Activated CD4-positive, alpha-beta T cell treated with anti-CD3 and anti-CD28 coated beads for 36 hours (primary cell): Measurements from ENCODE around the gene WDR70. TPM values are rescaled to one million over a fixed set of nuclear protein-coding genes. Genes with fewer than 3 reads are reported as not detected.
"Not testable (repeated sequence)": the region's sequence is repeated elsewhere in the genome, so short reads cannot be mapped to it uniquely, and the experiment has no call there.

Experiments used
- ATAC-seq: fragments of 200-7000 bp; cut with Tn5 transposase; one replicate; pipeline ENCODE4 v1.10.0; 2021; ENCODE audit warnings: mild to moderate bottlenecking, moderate library complexity
- CTCF ChIA-PET: fragments of 350-600 bp; sonication (Branson Sonifier 250); formaldehyde crosslinking; loops from one replicate; lab custom pipeline; 2021; ENCODE audit warnings: antibody characterized with exemption; lab: Charles Lee
- POLR2A ChIA-PET: fragments of 350-600 bp; sonication (Branson Sonifier 250); formaldehyde crosslinking; loops from one replicate; lab custom pipeline; 2021; ENCODE audit warnings: antibody characterized with exemption, inconsistent platforms; lab: Charles Lee
- DNase-seq: peaks from one replicate; pipeline ENCODE4 v3.0.0-alpha.2; 2020
- H3K27ac Mint-ChIP-seq: one replicate; pipeline ENCODE4 v1.8.0; 2021; ENCODE audit warnings: mixed read lengths
- H3K27me3 Mint-ChIP-seq: one replicate; pipeline ENCODE4 v1.8.0; 2021; ENCODE audit warnings: mixed read lengths
- H3K36me3 Mint-ChIP-seq: one replicate; pipeline ENCODE4 v1.8.0; 2021; ENCODE audit warnings: low read depth, mixed read lengths
- H3K4me1 Mint-ChIP-seq: one replicate; pipeline ENCODE4 v1.8.0; 2021; ENCODE audit warnings: mixed read lengths
- H3K4me3 Mint-ChIP-seq: one replicate; pipeline ENCODE4 v1.8.0; 2021; ENCODE audit warnings: mild to moderate bottlenecking, moderate library complexity, mixed read lengths
- H3K9me3 Mint-ChIP-seq: one replicate; pipeline ENCODE4 v1.8.0; 2021; ENCODE audit warnings: low read depth, mixed read lengths
- intact Hi-C, 2 experiments: fragments of 100-400 bp; cut with DNase I in 1 of 2; cut with micrococcal nuclease in 1 of 2; formaldehyde crosslinking; loops; one replicate each; pipeline versions ENCODE4 v1.14.2 to v1.15.1; 2022 to 2024; cut with DNase I, micrococcal nuclease
- total RNA-seq, 2 experiments: library from RNA; stranded (reverse); gene quantifications; one replicate each; pipeline ENCODE4 v1.2.3, GENCODE V29; 2021

Gene WDR70
- total RNA-seq, 2 experiments from 2014 or later, result 33.6 to 38.3 TPM

GRCh38 chr5:37641933-37642332 lies 262.8 kb downstream of the WDR70 start:
- POLR2A ChIA-PET, result no interaction called here

GRCh38 chr5:37645707-37646106 lies 266.6 kb downstream of the WDR70 start:
- CTCF ChIA-PET, result interaction anchor here (1.0 kb wide), 1 partner anchor 18 kb away, joined by 3 read pairs; no protein-coding TSS in a partner anchor

More at GRCh38 chr5:37641933-37642332, 262.8 kb downstream of the WDR70 start:
- CTCF ChIA-PET, result no interaction called here
- intact Hi-C loops, result no loop called here
- peaks cover 33% of the 10 kb centered on the region for H3K36me3 Mint-ChIP-seq
- H3K4me1 Mint-ChIP-seq, result no peaks in the 10 kb centered on the region
- H3K27me3 Mint-ChIP-seq, result no peaks in the 10 kb centered on the region
- no peak for DNase-seq
- H3K27ac Mint-ChIP-seq, result no peak overlapping the region
- H3K9me3 Mint-ChIP-seq, result peaks cover 24% of the 10 kb centered on the region
- no peak for ATAC-seq
- no peak overlapping the region for H3K4me3 Mint-ChIP-seq

GRCh38 chr5:37654566-37654965 lies 275.4 kb downstream of the WDR70 start:
- CTCF ChIA-PET, H3K4me3 Mint-ChIP-seq, H3K27me3 Mint-ChIP-seq, DNase-seq, H3K4me1 Mint-ChIP-seq, H3K27ac Mint-ChIP-seq, POLR2A ChIA-PET, ATAC-seq, intact Hi-C loops: not testable (repeated sequence)
- Mint-ChIP-seq H3K36me3 (peaks cover 43% of the 10 kb centered on the region), H3K9me3 (peaks cover 31% of the 10 kb centered on the region)

More at GRCh38 chr5:37645707-37646106, 266.6 kb downstream of the WDR70 start:
- H3K4me3 Mint-ChIP-seq, result no peak overlapping the region
- intact Hi-C loops, result no loop called here
- H3K27ac Mint-ChIP-seq, result no peak overlapping the region
- no peaks in the 10 kb centered on the region for H3K4me1 Mint-ChIP-seq
- H3K27me3 Mint-ChIP-seq, result no peaks in the 10 kb centered on the region
- H3K36me3 Mint-ChIP-seq, result peaks cover 52% of the 10 kb centered on the region
- ATAC-seq, result no peak
- DNase-seq, result no peak
- POLR2A ChIA-PET, result no interaction called here
- peaks cover 35% of the 10 kb centered on the region for H3K9me3 Mint-ChIP-seq

- intact Hi-C loops, result no loop called here
Observed at GRCh38 chr5:37657046-37657445, 277.9 kb downstream of the WDR70 start.

GRCh38 chr5:37658440-37658839 lies 279.3 kb downstream of the WDR70 start:
- Mint-ChIP-seq H3K4me1 (peaks cover 3% of the 10 kb centered on the region), H3K27ac (no peak overlapping the region), H3K4me3 (no peak overlapping the region), H3K9me3 (peaks cover 9% of the 10 kb centered on the region), H3K27me3 (no peaks in the 10 kb centered on the region), H3K36me3 (peaks cover 18% of the 10 kb centered on the region)
- no peak for ATAC-seq
- DNase-seq, result no peak
- intact Hi-C loops, result no loop called here
- ChIA-PET POLR2A (no interaction called here), CTCF (no interaction called here)

More at GRCh38 chr5:37657046-37657445, 277.9 kb downstream of the WDR70 start:
- H3K4me3 Mint-ChIP-seq, result no peak overlapping the region
- CTCF ChIA-PET, result no interaction called here
- no peak for ATAC-seq
- peaks cover 25% of the 10 kb centered on the region for H3K36me3 Mint-ChIP-seq
- H3K9me3 Mint-ChIP-seq, result peaks cover 20% of the 10 kb centered on the region
- peaks cover 3% of the 10 kb centered on the region for H3K4me1 Mint-ChIP-seq
- POLR2A ChIA-PET, result no interaction called here
- H3K27ac Mint-ChIP-seq, result no peak overlapping the region
- H3K27me3 Mint-ChIP-seq, result no peaks in the 10 kb centered on the region
- DNase-seq, result no peak

GRCh38 chr5:37660319-37660718 lies 281.2 kb downstream of the WDR70 start:
- H3K36me3 Mint-ChIP-seq, result peaks cover 12% of the 10 kb centered on the region
- no peaks in the 10 kb centered on the region for H3K27me3 Mint-ChIP-seq
- no peak overlapping the region for H3K4me3 Mint-ChIP-seq
- CTCF ChIA-PET, result no interaction called here
- POLR2A ChIA-PET, result no interaction called here
- H3K9me3 Mint-ChIP-seq, result no peaks in the 10 kb centered on the region
- DNase-seq (no peak), ATAC-seq (no peak)
- H3K4me1 Mint-ChIP-seq, result peaks cover 6% of the 10 kb centered on the region
- H3K27ac Mint-ChIP-seq, result no peak overlapping the region
- intact Hi-C loops, result no loop called here

GRCh38 chr5:37661227-37661920 lies 282.3 kb downstream of the WDR70 start:
- DNase-seq, result no peak
- CTCF ChIA-PET, result no interaction called here
- intact Hi-C loops, result no loop called here
- H3K9me3 Mint-ChIP-seq, result no peaks in the 10 kb centered on the region
- H3K27ac Mint-ChIP-seq, result no peak overlapping the region
- H3K27me3 Mint-ChIP-seq, result no peaks in the 10 kb centered on the region
- H3K4me3 Mint-ChIP-seq, result no peak overlapping the region
- POLR2A ChIA-PET, result no interaction called here
- H3K4me1 Mint-ChIP-seq, result peaks cover 6% of the 10 kb centered on the region
- no peak for ATAC-seq
- H3K36me3 Mint-ChIP-seq, result peaks cover 7% of the 10 kb centered on the region

GRCh38 chr5:37661951-37662350 lies 282.8 kb downstream of the WDR70 start:
- ATAC-seq (no peak), DNase-seq (no peak)
- intact Hi-C loops, result no loop called here
- Mint-ChIP-seq H3K27me3 (no peaks in the 10 kb centered on the region), H3K9me3 (no peaks in the 10 kb centered on the region), H3K36me3 (peaks cover 7% of the 10 kb centered on the region), H3K4me3 (no peak overlapping the region), H3K27ac (no peak overlapping the region), H3K4me1 (peaks cover 6% of the 10 kb centered on the region)
- ChIA-PET POLR2A (no interaction called here), CTCF (no interaction called here)

- Mint-ChIP-seq H3K27me3 (no peaks in the 10 kb centered on the region), H3K4me1 (peaks cover 6% of the 10 kb centered on the region), H3K27ac (no peak overlapping the region), H3K4me3 (no peak overlapping the region), H3K36me3 (peaks cover 7% of the 10 kb centered on the region), H3K9me3 (no peaks in the 10 kb centered on the region)
- ChIA-PET CTCF (no interaction called here), POLR2A (no interaction called here)
- no peak for DNase-seq
- ATAC-seq, result no peak
- intact Hi-C loops, result no loop called here
Observed at GRCh38 chr5:37662362-37662761, 283.2 kb downstream of the WDR70 start.

- no peaks in the 10 kb centered on the region for H3K9me3 Mint-ChIP-seq
- DNase-seq (no peak), ATAC-seq (no peak)
- no peaks in the 10 kb centered on the region for H3K27me3 Mint-ChIP-seq
- intact Hi-C loops, result no loop called here
- ChIA-PET CTCF (no interaction called here), POLR2A (no interaction called here)
- H3K27ac Mint-ChIP-seq, result no peak overlapping the region
- no peak overlapping the region for H3K4me3 Mint-ChIP-seq
- H3K4me1 Mint-ChIP-seq, result peaks cover 6% of the 10 kb centered on the region
- H3K36me3 Mint-ChIP-seq, result peaks cover 5% of the 10 kb centered on the region
Observed at GRCh38 chr5:37662789-37663485, 283.8 kb downstream of the WDR70 start.

GRCh38 chr5:37663538-37663937 lies 284.4 kb downstream of the WDR70 start:
- H3K4me1 Mint-ChIP-seq, result peaks cover 3% of the 10 kb centered on the region
- H3K36me3 Mint-ChIP-seq, result peaks cover 5% of the 10 kb centered on the region
- no peak for ATAC-seq
- ChIA-PET POLR2A (no interaction called here), CTCF (no interaction called here)
- H3K9me3 Mint-ChIP-seq, result no peaks in the 10 kb centered on the region
- H3K4me3 Mint-ChIP-seq, result no peak overlapping the region
- H3K27ac Mint-ChIP-seq, result no peak overlapping the region
- intact Hi-C loops, result no loop called here
- H3K27me3 Mint-ChIP-seq, result no peaks in the 10 kb centered on the region
- no peak for DNase-seq

- peaks cover 3% of the 10 kb centered on the region for H3K4me1 Mint-ChIP-seq
- DNase-seq, result no peak
- peaks cover 8% of the 10 kb centered on the region for H3K36me3 Mint-ChIP-seq
- H3K4me3 Mint-ChIP-seq, result no peak overlapping the region
- no peak overlapping the region for H3K27ac Mint-ChIP-seq
- ChIA-PET POLR2A (no interaction called here), CTCF (no interaction called here)
- intact Hi-C loops, result no loop called here
- H3K27me3 Mint-ChIP-seq, result no peaks in the 10 kb centered on the region
- H3K9me3 Mint-ChIP-seq, result no peaks in the 10 kb centered on the region
- no peak for ATAC-seq
Observed at GRCh38 chr5:37664551-37664950, 285.4 kb downstream of the WDR70 start.
